ENCODE results near the gene GAP43.
"Not testable (repeated sequence)": the region's sequence is repeated elsewhere in the genome, so short reads cannot be mapped to it uniquely, and the experiment has no call there.

Gene GAP43

DNA sequence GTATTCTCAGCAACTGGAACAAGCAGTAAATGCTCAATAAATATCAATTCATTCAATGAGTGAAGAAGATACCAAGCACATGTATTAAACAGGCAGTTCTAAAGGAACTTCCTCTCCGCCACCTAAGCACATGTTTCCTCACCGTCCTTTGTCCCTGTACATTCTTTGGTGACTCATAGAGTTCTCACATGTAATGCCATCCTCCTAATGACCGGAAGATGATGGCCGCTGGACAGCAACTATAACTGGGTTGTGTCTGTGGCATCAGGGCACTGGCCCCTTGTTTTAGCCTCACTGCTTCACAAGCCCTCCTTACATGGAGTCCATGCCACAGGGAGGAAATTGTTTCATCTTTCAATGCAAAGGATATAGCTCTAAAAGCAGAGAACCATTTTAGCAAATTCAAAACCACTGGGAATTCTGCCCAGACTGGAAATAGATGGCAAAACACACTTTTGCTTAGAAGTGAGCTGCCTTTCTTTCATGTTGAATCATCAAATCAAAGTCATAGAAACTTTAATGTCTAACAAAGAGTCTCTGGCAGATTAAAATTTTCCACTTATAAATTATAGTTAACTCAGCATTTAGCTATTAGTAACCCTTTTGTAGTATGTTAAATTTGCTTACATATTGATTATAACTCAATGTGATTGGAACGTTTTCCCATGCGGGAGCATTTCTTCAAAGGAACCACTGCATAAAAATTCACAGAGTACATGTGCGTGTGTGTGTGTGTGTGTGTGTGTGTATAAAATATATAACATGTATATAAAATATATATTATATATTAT lies 74.1 kb downstream of the GAP43 start:
- no peak for DNase-seq (ENCODE audit: low read depth in 4 of 4, low spot score in 1 of 4)

DNA sequence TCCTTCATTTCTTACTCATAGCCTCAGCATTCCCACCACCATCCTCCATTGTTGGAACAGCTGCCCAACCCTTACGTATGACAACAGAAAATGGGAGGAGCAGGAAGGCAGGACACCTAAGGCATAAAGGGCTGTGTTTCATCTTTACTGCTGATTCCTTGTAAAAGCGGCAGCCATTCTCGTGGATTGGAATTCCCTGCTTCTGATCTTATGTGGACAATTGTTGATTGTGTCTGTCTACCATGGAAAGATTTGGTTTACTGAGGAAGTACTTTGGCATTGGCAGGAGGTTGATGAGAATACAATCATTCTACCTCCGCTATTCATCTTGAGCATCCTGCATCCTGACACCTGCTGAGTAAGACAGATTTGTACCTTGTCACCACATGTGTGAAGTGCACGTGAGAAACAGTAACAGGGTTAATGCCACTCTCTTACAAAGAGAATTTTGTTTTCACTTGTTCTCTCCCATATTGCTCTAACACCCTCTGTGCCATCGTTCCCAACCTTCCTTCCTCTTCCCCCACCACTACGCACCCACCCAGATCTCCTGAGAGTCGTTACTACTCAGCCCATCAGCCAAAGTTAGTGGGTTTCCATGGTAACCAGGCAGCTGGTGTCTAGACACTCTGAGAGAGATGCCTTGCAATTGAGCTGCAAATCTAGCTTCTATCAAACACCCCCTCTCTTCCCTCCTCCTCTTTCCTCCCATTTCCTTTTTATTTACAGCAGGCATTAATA lies 75.7 kb downstream of the GAP43 start:
- no peak for DNase-seq (ENCODE audit: low read depth in 4 of 4, low spot score in 1 of 4)

DNA sequence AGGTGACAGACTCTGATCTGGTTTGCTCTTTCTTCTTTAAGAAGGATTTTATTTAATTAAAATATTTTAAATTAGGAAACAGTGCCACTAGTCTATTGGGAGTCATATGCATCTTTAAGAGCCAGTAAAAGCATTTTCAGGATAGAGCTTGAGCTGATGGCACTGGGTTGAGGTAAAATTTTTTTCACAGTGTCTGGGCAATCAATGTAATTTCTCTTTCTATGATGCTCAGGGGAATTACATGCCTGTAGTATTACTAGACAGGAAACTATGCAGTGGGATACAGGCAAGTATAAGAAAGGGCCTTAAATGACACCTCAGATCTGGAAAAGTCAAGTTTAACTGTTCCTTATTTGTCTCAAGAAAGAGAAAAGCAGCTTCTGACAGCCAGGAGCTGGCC lies 76.4 kb downstream of the GAP43 start:
- DNase-seq (ENCODE audit: low read depth in 4 of 4, low spot score in 1 of 4): no peak

DNA sequence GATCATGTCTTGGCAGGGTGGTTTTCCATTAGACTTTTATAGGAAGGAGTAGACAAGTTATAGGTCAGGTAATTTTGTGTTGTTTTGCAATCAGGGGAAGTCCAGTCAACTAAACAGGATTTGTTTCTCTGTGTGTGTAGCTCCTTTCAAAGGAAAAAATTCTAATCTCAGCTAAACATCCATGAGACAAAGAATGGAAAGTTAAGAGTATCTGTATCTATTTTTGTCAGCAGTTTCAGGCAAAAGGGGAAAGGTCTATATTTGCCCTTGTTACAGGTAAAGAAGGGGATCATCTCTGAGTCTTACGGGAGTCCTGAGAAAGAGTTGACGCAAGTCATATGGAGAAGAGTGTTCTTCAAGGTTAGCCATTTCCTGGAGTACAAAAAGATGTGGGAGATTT lies 79.3 kb downstream of the GAP43 start:
- DNase-seq (ENCODE audit: low read depth in 4 of 4, low spot score in 1 of 4): no peak

DNA sequence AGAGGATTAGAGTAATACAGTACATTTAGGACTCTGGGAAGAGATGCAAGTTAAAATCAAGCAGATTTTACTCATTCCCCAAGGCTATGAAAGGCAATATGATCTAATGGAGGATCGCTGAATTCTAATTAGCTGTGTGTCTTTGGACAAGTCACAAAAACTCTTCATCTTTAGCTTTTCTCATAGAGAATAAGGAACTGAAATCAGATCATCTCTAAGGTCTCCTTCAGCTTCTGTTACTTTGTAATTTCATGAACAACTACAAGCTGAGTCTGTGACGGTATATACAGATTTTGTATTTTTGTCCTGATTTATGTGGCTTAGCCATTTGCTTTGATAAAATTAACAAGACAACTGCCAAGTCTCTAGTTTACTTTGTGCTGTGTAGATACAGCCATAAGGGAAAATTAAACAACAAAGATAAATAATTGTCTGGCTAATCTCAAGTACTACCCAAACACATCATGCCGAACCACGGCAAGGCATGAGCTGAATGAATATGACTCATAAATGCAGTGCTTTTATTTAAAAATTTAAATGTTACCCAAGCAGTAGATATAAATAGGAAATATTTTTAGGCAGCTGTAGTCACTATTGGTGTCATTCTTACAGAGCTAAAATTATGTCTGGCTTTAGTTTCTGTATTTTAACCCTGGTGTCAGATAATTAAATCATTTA lies 81.5 kb downstream of the GAP43 start:
- no peak for DNase-seq (ENCODE audit: low read depth in 4 of 4, low spot score in 1 of 4)

DNA sequence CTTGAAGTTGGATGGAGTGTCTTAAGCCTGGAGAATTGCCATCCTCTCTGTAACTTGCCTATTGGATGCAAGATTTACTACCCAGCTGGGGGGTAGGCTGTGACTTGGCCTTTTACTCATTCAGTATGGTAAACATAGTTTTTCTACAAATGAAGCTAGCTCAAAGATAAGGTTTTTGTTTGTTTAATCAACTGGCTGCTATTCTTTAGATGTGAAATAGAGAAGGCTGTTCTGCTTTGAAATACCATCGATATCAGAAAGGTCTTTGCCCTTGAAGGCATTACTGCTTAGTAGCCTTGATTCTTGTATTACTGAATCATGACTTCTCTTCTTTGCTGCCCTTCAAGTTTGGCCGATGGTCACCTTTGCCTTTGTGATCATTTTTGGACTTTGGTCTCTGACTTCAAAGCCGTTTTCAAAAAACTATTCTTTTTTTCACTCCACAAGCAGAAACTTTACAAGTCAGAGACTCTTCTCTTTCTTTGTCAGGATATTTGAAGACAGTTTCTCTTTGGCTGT lies 83.1 kb downstream of the GAP43 start:
- DNase-seq (ENCODE audit: low read depth in 4 of 4, low spot score in 1 of 4): no peak

DNA sequence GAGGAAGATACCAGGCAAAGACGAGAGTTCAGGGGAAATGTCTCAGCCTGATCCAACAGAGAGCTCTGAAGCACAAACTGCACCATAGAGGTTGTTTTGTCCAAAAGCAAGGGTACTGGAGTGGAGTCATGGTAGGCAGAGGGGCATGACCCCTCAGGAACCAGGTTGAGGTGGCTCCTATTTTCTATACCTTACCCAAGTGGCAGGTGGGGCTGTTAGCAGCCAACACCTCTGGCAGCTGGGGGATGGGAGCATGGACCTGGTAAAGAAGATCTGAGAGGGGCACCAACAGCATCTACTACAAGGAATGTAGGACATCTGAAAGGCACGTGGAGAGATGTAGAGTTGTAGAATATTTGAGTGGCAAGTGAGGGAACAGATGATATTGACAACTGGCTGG lies 85.2 kb downstream of the GAP43 start:
- DNase-seq (ENCODE audit: low read depth in 4 of 4, low spot score in 1 of 4): no peak

DNA sequence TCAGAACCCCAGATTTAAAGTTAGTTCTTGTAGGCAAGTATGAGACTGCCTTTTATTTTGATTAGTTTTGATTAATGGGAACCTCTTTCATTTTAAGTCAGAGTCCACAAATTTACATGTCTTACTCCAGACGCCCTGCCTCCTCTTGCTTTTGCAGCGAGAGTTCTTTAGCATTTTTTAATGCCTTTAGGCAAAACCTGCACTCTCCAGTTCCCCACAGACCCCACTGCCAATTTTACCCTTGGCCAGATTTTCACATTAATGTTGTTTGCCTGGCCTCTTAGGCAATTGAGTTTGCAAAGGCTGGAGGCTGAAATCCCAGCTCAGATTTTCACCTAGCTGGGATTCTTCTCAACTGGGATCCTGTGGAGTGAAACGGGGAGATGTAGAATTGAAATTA lies 85.8 kb downstream of the GAP43 start:
- DNase-seq (ENCODE audit: low read depth in 4 of 4, low spot score in 1 of 4): no peak

DNA sequence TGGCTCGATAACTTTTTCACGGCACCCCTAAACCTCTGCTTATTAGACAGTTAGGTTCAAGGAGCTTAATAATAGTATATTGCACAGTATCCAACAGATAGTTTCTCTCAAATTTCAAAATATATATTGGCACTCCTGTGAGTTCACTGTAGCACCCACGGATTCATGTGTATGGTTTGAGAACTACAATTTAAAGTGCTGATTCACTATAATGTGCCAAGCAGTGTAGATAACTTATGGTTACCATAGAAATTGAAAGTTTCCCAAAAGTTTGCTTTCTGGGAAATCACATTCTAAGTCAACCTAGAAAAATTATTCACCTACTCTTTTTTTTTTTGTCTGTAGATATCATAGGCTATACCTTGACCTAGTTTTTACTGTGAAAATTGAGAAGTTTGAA lies 86.6 kb downstream of the GAP43 start:
- no peak for DNase-seq (ENCODE audit: low read depth in 4 of 4, low spot score in 1 of 4)

DNA sequence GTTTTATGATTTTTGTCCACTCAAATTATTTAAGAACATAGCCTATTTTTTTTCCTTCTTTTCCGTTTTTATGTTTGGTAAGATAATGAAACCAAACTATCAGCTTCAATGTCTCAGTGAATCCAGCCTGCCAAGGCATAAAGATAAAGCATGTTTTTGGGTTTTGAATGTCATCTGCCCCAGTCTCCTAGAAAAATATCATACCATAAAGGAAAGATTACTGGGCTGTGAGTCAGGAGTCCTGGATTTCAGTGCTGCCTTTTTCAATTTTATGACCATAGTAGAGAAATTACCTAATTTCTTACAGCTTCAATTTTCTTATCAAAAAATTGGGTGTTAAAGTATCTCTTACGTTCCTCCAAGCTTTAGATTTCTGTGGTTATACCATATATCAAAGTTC lies 87.5 kb downstream of the GAP43 start:
- DNase-seq (ENCODE audit: low read depth in 4 of 4, low spot score in 1 of 4): no peak

DNA sequence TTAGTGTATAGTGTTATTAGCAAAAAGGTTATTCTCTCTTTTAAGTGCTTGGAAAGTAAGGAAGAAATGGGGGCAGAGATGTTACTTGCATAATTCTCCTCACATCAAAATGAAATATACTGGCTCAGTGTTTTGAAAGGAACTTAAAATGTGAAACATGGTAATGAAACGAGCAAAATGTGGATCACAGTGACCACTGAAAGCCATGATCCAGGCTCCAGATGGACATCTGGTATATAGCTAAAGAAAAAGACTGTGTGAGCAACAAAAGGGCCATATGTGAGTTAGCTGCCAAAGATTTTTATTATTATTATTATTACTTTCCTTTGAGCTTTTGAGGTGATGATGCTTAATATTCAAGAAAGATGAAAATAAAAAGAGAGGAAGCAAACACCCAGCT lies 89.6 kb downstream of the GAP43 start:
- DNase-seq (ENCODE audit: low read depth in 4 of 4, low spot score in 1 of 4): no peak

DNA sequence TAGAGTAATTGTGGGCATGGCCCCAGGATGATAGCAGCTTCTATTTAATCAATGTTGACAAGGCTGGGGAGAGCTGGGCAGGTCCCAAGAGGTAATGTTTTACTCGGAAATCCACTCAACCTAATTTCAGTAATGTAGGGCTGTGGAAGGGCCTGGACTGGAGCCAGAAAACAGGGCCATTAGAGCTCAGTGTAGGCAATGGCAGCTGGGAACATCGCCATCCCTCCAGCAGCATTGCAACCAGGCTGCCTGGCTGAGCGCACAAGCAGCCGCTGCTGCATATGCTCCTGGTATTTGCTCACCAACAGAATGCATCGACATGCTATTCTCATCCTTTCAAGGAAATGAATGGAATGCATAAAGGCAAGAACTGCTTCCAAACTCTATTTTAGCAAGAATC lies 90.0 kb downstream of the GAP43 start:
- no peak for DNase-seq (ENCODE audit: low read depth in 4 of 4, low spot score in 1 of 4)

DNA sequence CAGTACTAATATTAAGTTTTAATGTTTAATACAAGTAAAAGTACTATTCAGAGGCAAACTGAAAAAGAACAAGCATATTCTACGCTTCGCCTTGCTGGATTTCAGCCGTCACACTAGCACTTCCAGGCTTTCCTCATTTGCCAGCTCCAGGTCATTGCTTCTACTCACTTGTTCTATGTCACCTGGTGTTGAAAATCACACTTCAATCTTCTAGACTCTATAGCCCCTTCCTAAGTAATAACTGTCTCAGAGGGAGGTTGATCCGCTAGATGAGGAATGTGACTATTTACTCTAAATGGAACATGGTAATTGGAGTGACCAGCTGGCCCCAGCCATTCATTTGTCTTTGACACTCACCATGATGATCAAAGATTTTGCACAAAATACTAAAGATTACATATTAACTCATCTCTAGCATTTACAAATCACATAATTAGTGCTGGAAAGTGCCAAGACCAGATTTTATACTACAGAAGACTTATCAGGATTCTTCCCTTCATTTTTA lies 92.0 kb downstream of the GAP43 start:
- no peak for DNase-seq (ENCODE audit: low read depth in 4 of 4, low spot score in 1 of 4)

DNA sequence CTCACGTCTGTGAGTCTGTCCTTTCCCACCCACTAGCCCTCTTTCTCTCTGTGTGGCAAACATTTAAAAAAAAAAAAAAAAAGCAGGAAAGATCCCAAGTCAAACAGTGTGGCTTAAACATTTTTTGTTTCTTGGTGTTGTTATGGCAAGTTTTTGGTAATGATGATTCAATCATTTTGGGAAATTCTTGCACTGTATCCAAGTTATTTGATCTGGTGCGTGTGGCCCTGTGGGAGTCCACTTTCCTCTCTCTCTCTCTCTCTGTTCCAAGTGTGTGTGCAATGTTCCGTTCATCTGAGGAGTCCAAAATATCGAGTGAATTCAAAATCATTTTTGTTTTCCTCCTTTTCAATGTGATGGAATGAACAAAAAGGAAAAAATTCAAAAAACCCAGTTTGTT lies 97.7 kb downstream of the GAP43 start:
- no peak for DNase-seq (ENCODE audit: low read depth in 4 of 4, low spot score in 1 of 4)

DNA sequence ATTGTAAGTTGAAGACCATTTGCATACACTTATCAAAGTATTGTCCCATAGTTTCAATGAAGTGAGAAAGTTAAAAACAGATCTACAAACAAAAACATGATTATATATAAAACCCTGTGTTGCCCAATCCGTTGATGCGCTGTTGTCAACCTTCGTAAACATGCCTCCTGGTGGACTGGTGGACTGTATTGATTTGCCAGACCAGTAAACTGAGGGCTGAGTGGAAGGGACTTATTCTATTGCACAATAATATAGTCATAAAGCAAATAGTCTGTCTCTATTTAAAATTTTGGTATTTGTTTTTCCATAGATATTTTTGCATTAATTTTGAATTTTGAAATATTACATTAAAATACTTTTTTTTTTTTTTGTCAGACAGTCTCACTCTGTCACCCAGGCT lies 102.5 kb downstream of the GAP43 start:
- DNase-seq (ENCODE audit: low read depth in 4 of 4, low spot score in 1 of 4): no peak

DNA sequence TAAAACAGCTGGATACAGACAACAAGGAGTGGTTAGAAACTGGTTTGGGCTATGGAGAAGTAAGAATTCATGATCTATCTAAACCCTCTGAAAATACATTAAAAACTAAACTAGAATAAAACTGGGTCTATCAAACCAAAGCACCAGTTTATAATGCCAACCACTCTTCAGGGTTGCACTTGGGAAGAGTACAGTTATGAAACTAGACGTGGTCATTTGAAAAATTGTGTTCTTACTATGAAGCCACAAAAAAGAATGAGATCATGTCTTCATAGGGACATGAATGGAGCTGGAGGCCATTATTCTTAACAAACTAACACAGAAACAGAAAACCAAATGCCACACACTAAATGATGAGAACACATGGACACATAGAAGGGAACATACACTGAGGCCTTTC lies 103.8 kb downstream of the GAP43 start:
- no peak for DNase-seq (ENCODE audit: low read depth in 4 of 4, low spot score in 1 of 4)

DNA sequence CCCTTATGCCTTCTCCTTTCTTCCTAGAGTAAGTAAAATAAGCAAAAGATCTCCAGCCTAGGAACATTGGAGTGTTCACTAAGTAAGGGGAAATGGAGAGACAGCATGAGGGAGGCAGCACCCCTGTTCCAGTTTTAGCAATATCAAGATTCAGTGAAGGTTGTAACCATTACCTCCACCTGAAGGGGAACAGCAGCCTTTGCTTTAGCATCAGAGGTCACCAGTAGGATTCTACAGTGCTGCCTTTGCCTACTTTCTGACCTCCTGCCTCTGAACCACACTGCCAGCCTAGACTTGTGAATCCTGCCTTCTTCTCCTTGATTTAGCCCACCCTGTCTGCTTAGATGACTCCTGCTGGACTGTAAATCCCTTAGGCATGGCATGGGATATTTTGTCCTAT lies 104.7 kb downstream of the GAP43 start:
- DNase-seq (ENCODE audit: low read depth in 4 of 4, low spot score in 1 of 4): no peak

DNA sequence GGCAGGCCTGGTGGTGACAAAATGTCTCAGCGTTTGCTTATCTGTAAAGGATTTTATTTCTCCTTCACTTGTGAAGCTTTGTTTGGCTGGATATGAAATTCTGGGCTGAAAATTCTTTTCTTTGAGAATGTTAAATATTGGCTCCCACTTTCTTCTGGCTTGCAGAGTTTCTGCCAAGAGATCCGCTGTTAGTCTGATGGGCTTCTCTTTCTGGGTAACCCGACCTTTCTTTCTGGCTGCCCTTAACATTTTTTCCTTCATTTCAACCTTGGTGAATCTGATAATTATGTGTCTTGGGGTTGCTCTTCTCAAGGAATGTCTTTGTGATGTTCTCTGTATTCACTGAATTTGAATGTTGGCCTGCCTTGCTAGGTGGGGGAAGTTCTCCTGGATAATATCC lies 113.0 kb downstream of the GAP43 start:
- DNase-seq (ENCODE audit: low read depth in 4 of 4, low spot score in 1 of 4): not testable (repeated sequence)

DNA sequence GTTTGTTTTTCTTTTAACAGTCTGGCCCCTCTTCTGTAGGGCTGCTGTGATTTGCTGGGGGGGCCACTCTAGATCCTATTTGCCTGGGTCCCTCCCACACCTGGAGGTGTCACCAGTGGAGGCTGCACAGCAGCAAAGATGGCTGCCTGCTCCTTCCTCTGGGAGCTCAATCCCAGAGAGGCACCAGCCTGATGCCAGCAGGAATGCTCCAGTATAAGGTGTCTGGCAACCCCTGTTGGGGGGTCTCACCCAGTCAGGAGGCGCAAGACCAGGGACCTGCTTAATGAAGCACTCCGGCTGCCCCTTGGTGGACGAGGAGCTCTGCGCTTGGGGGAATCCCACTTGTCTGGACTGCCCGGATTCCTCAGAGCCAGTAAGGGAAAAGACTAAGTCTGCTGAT lies 118.3 kb downstream of the GAP43 start:
- DNase-seq (ENCODE audit: low read depth in 4 of 4, low spot score in 1 of 4): no peak

DNA sequence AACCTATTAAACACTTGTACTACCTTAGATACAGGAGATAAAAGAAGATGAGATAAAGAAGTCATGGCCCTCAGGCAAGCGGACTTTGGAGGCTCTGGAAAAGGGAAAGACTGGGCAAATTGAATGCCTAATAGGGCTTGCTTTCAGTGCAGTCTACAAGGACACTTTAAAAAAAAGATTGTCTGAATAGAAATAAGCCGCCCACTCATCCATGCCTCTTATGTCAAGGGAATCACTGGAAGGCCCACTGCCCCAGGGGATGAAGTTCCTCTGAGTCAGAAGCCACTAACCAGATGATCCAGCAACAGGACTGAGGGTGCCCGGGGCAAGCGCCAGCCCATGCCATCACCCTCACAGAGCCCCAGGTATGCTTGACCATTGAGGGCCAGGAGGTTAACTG lies 121.2 kb downstream of the GAP43 start:
- DNase-seq (ENCODE audit: low read depth in 4 of 4, low spot score in 1 of 4): not testable (repeated sequence)

DNA sequence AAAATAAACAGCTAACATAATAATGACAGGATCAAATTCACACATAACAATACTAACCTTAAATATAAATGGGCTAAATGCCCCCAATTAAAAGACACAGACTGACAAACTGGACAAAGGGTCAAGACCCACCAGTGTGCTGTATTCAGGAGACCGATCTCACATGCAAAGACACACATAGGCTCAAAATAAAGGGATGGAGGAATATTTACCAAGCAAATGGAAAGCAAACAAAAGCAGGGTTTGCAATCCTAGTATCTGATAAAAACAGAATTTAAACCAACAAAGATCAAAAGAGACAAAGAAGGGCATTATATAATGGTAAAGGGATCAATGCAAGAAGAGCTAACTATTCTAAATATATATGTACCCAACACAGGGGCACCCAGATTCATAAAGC lies 129.7 kb downstream of the GAP43 start:
- DNase-seq (ENCODE audit: low read depth in 4 of 4, low spot score in 1 of 4): not testable (repeated sequence)
